ENCODE data around the gene TTI1. TPM values are rescaled to one million over a fixed set of nuclear protein-coding genes. Genes with fewer than 3 reads are reported as not detected.

Gene TTI1
- total and polyA plus RNA-seq, 2 donors (not counting 1 experiment from before 2014, with no cell fraction given), result 13.9 to 33.9 TPM

- no peaks in the 10 kb centered on the region for H4K20me1 ChIP-seq (ENCODE audit: control insufficient read depth, insufficient read depth, low read length, poor library complexity, severe bottlenecking)
- Mint-ChIP-seq H3K27me3 (no peaks in the 10 kb centered on the region), H3K4me3 (no peak overlapping the region), H3K9me3 (ENCODE audit: insufficient read depth) (no peaks in the 10 kb centered on the region), H3K27ac (peak overlapping the region; percentile 68), H3K4me1 (peaks cover 49% of the 10 kb centered on the region)
- H3K4me1 ChIP-seq (ENCODE audit: control insufficient read depth in 2 of 2, insufficient read depth in 2 of 2, low read length in 2 of 2), result peaks cover 27 to 35% of the 10 kb centered on the region in 2 donors
- no peak overlapping the region for H3K9ac ChIP-seq (ENCODE audit: low read length)
- DNase-seq (no peak), ATAC-seq (ENCODE audit: low read depth) (no peak)
- ChIA-PET POLR2A (interaction anchor here (0.5 to 1.2 kb wide), 4 partner anchors 10 to 93 kb away, joined by 3 to 6 read pairs (median 3); no protein-coding TSS in a partner anchor), CTCF (interaction anchor here (0.6 to 7.7 kb wide), 28 partner anchors 9 to 506 kb away, joined by 3 to 131 read pairs (median 6); partner anchors contain the start of genes TGM2 and TTI1)
- H3K27me3 ChIP-seq (replicated peaks in 1 of 4; ENCODE audit: control extremely low read depth in 1 of 4, control insufficient read depth in 3 of 4, insufficient read depth in 4 of 4, low read length in 3 of 4), result no peaks in the 10 kb centered on the region
- no peak overlapping the region for H3K4me3 ChIP-seq (ENCODE audit: control extremely low read depth in 1 of 5, extremely low read depth in 1 of 5, insufficient read depth in 1 of 5, low read depth in 2 of 5, low read length in 4 of 5)
- H3K27ac ChIP-seq (ENCODE audit: low read length in 2 of 2), result no peak overlapping the region
- no peak overlapping the region for H3K4me2 ChIP-seq (replicated peaks; ENCODE audit: low read depth, low read length, poor library complexity, severe bottlenecking)
- intact Hi-C loops (cut with micrococcal nuclease), result loop anchor here (1.0 to 5.0 kb wide), 3 partner anchors 16 to 149 kb away; partner anchors contain the start of gene TGM2
- no CpG with 5 or more reads among the region's 1 CpG for WGBS (ENCODE audit: insufficient coverage)
- H3K79me2 ChIP-seq (ENCODE audit: control insufficient read depth, insufficient read depth, low read length), result peaks cover 16% of the 10 kb centered on the region
- peaks cover 18 to 47% of the 10 kb centered on the region in 2 experiments for H3K36me3 ChIP-seq (replicated peaks in 1 of 2; ENCODE audit: control extremely low read depth in 1 of 2, control insufficient read depth in 1 of 2, extremely low read depth in 1 of 2, insufficient read depth in 2 of 2, low read length in 1 of 2)
- H3K9me3 ChIP-seq (ENCODE audit: control extremely low read depth in 1 of 3, control insufficient read depth in 2 of 3, insufficient read depth in 1 of 3, low read length in 2 of 3), result peaks cover 0 to 2% (median 0%) of the 10 kb centered on the region in 3 donors
- H2AFZ ChIP-seq (ENCODE audit: insufficient read depth, low read depth, low read length, poor library complexity, severe bottlenecking), result no peak overlapping the region
- TF ChIP-seq CTCF (IDR thresholded peaks at IDR 0.05) (no peak), EZH2 (IDR thresholded peaks at IDR 0.05; ENCODE audit: borderline replicate concordance, insufficient read depth, low read depth, low read length, poor library complexity, severe bottlenecking) (no peak)
Observed at GRCh38 chr20:38072898-38073297, 39.6 kb upstream of the TTI1 start.

GRCh38 chr20:38067717-38068365 lies 34.6 kb upstream of the TTI1 start:
- POLR2A ChIA-PET, result no interaction called here
- Histone ChIP-seq H4K20me1 (ENCODE audit: control insufficient read depth, insufficient read depth, low read length, poor library complexity, severe bottlenecking) (no peaks in the 10 kb centered on the region), H3K4me1 (ENCODE audit: control insufficient read depth in 2 of 2, insufficient read depth in 2 of 2, low read length in 2 of 2) (peaks cover 0 to 13% of the 10 kb centered on the region in 2 donors), H3K9ac (ENCODE audit: low read length) (no peak overlapping the region), H3K4me3 (ENCODE audit: control extremely low read depth in 1 of 5, extremely low read depth in 1 of 5, insufficient read depth in 1 of 5, low read depth in 2 of 5, low read length in 4 of 5) (no peak overlapping the region), H3K4me2 (replicated peaks; ENCODE audit: low read depth, low read length, poor library complexity, severe bottlenecking) (no peak overlapping the region), H3K27me3 (replicated peaks in 1 of 4; ENCODE audit: control extremely low read depth in 1 of 4, control insufficient read depth in 3 of 4, insufficient read depth in 4 of 4, low read length in 3 of 4) (no peaks in the 10 kb centered on the region), H3K36me3 (replicated peaks in 1 of 2; ENCODE audit: control extremely low read depth in 1 of 2, control insufficient read depth in 1 of 2, extremely low read depth in 1 of 2, insufficient read depth in 2 of 2, low read length in 1 of 2) (peaks cover 20 to 76% of the 10 kb centered on the region in 2 experiments), H3K27ac (ENCODE audit: low read length in 2 of 2) (no peak overlapping the region), H2AFZ (ENCODE audit: insufficient read depth, low read depth, low read length, poor library complexity, severe bottlenecking) (no peak overlapping the region), H3K9me3 (ENCODE audit: control extremely low read depth in 1 of 3, control insufficient read depth in 2 of 3, insufficient read depth in 1 of 3, low read length in 2 of 3) (peaks cover 0 to 3% (median 0%) of the 10 kb centered on the region in 3 donors), H3K79me2 (ENCODE audit: control insufficient read depth, insufficient read depth, low read length) (peaks cover 2% of the 10 kb centered on the region)
- H3K27ac Mint-ChIP-seq, result no peak overlapping the region
- ATAC-seq (ENCODE audit: low read depth), result no peak
- H3K4me1 Mint-ChIP-seq, result peaks cover 28% of the 10 kb centered on the region
- CTCF ChIA-PET, result interaction anchor here (1.6 to 19.6 kb wide), 4 partner anchors 8 to 152 kb away, joined by 4 to 494 read pairs (median 40); no protein-coding TSS in a partner anchor
- no peaks in the 10 kb centered on the region for H3K9me3 Mint-ChIP-seq (ENCODE audit: insufficient read depth)
- TF ChIP-seq CTCF (IDR thresholded peaks at IDR 0.05), result no peak
- TF ChIP-seq EZH2 (IDR thresholded peaks at IDR 0.05; ENCODE audit: borderline replicate concordance, insufficient read depth, low read depth, low read length, poor library complexity, severe bottlenecking), result no peak
- H3K27me3 Mint-ChIP-seq, result no peaks in the 10 kb centered on the region
- no peak for DNase-seq
- 94% methylated on average over 12 of the region's 15 CpGs for WGBS (ENCODE audit: insufficient coverage)
- peak overlapping the region; percentile 68 for H3K4me3 Mint-ChIP-seq
- intact Hi-C loops (cut with micrococcal nuclease), result no loop called here

Measured in B cell (primary cell).